HG03280 (cell line): ENCODE results near the gene XDH.

Experiments
- ATAC-seq: cut with Tn5 transposase; IDR thresholded peaks from one replicate; pipeline ENCODE4 v1.9.1; 2021; ENCODE audit warnings: mild to moderate bottlenecking, moderate library complexity; ENCODE audit not compliant: unreplicated experiment

XDH gene

DNA sequence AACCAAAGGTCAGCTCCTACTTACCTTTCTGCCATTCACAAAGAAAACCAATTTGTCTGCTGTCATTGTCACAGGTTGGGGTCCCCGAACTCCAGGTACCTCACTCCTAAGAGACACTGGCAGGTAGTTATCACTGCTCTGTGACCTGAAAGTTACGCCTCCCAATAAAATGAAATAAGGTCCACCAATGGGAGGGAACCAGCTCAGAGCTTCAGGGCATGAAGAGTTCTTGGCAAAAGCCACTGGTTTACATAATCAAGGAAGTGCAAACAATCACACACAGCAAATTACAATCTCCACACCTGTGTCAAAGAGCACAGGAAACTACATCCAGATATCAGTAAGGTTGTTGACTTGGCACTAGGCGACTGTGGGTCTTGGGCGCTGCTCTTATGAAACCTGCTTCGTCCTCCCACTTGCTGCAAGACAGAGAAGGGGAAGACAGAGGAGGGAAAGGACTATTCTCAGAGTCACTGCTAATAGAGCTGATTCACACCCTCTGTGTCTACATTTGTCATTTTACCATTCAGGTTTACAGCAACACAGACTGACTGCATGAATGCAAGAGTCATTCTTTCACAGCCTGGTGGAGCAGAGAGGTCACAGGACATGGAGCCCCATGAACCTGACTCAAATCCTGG lies at the start of gene XDH:
XDH (minus strand) TSS at position 142 of the 641 bp plus-strand sequence; CDS start at position 66, 76 bp downstream.
- no peak for ATAC-seq

DNA sequence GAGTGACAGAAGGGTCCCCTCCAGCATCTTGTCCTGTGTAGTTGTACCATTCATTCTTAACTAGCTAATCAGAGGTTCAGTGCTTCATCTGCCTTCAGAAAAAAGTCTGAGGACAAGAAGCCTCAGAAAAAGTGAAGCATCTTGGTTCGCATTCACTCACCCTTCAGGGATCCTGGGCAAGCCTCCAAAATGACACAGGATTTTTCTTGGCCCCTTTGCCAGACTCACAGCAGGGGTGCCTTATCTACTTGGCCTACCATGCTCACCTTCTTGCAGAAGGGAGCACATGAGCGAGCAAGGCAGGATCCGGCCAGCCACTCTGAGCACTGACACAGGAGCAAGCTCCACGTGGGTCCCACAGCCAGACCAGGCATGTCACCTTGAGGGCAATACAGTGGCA lies 43.1 kb upstream of the XDH start:
- no peak for ATAC-seq

DNA sequence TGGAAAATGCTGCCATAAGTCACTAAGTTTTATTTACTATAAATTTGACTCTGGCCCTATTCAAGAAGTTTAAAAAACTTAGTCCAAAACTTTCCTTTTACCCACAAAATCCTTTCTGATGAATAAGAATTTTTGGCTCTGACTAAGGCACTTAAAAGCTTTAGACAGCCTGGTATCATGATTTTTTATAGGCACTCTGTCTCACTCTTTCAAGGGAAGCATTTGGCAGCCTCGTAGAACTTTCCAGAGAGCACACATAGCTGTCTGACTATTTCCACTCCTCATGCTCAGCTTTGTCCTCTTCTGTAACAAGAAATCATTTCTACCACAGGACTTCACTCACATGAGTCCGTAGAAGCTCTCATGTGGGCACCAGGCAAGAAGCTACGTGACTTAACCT lies 32.3 kb upstream of the XDH start:
- no peak for ATAC-seq

DNA sequence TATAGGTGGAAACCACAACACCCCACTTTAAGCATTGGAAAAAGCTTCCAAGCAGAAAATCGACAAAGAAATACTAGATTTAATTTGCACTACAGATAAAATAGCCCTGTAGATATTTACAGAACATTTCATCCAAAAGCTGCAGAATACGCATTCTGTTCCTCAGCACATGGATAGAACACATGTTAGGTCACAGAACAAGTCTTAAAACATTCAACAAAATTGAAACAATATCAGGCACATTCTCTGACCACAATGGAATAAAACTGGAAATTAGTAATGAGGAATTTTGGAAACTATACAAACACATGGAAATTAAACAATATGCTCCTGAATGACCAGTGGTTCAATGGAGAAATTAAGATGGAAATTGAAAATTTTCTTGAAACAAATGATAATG lies 27.8 kb upstream of the XDH start:
- ATAC-seq = no peak

- ATAC-seq = no peak
Observed at GRCh38 chr2:31440764-31441163, 26.2 kb upstream of the XDH start.

- no peak for ATAC-seq
Observed at GRCh38 chr2:31434911-31435310, 20.4 kb upstream of the XDH start.

- no peak for ATAC-seq
Observed at GRCh38 chr2:31433541-31433940, 19.0 kb upstream of the XDH start.

- ATAC-seq = no peak
Observed at GRCh38 chr2:31430439-31431165, 16.1 kb upstream of the XDH start.

DNA sequence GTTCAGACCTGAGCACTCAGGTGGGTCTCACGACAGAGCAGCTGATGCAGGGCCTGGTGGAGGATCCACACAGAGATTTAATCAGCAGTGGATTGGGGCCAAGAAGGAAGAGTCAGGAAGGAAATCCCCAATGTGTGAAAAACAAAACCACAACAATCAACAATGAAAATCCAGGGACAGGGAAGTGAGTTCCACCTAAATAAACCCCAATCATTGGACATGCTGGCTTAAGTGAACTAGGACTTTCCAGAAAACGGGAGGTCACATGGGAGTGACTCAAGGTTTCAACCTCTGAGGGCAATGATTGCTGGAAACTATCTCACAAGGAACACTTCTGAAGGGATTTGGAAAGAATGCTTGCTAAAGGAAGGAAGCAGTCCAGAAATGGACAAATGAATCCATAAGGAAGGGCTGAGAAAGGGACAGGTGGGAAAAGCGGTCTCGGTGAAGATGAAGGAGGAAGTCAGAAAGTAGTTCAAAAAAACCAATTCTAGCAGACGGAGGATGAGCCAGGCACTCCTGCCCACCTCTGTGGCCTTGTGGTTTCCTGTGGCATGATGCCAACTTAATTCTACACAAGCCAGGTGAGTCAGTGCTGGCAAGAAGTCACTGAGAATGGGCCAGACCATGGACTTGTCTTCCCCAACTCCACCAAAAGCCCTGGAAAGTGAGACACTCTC lies 15.4 kb upstream of the XDH start:
- ATAC-seq = no peak

GRCh38 chr2:31429040-31429439 lies 14.5 kb upstream of the XDH start:
- ATAC-seq = no peak

- ATAC-seq = no peak
Observed at GRCh38 chr2:31428001-31428418, 13.5 kb upstream of the XDH start.

DNA sequence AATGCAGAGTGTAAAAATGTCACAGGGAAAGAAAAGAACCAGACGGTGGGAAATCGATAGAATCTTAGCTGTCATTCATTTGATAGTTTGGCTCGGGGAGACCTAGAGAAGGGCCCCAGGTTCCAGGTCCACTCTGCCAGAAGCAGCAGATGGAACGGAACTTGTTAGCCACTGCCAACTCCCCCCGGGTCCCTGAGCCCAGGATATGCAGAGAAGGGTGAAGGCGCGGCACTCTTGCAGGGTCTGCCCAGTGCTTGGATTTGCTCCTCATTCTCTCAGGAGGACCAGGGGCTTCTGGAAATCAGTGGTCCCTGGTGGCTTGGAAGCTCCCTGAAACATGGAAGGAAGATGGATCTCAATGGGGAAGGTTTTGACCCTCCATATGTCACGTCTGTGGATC lies 11.6 kb upstream of the XDH start:
- ATAC-seq = no peak

DNA sequence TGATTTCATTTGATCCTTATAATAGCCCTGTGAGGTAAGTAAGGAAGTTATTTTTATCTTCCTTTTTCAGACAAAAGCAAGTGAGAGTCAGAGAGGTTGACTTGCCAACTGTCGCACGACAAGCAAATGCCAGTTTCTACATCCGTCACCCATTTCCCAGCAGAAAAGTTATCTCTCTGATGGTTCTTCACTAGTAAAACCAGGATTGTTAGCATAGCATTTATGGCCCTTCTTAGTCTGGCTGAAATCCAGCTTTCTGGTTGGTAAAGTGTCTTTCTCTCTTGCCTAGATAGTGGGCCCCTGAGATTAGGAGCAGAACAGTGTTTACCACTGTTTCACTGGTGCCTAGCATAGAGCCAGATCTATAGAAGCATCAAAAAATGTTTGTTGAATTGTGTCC lies 7.1 kb upstream of the XDH start:
- no peak for ATAC-seq

- ATAC-seq = no peak
Observed at GRCh38 chr2:31420936-31421335, 6.4 kb upstream of the XDH start.

- no peak for ATAC-seq
Observed at GRCh38 chr2:31419386-31419785, 4.8 kb upstream of the XDH start.

DNA sequence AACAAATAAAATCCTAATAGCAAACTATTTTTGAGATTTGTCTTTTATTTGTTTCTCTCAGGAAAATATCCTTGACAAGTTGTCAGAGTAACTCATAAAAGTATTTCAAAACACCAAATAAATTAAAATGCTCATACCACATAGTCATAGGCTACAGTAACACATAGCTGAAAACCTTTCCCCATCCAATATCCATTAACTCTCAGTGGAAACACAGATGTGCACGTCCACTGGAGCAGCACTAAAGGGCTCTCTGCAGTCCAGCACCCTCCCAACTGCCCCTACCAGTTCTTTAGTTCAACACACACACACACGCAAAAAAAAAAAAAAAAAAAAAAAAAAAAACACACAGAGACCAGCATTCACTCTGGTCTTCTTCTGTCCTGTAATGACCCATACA lies 879 bp upstream of the XDH start:
- ATAC-seq = no peak

- ATAC-seq = no peak
Observed at GRCh38 chr2:31413862-31414550, 536 bp downstream of the XDH start.

DNA sequence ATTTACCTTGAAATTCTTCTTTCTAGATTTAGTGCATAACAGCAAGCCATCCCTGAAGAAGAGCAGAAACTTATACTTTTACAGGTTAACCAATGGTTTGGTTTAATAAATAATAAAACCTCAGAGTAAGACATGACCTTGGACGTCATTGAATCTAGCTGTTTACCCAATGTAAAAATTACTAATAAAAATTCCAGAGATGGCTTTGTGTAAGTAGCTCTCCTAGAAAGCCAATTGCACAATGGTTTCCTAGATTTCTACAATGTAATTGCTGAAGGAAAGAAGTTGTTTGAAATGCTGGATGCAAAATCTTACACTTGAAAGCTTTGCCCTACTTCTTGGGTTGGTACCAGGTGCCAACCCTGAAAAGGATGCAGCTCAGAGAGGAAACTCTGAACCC lies 1.5 kb downstream of the XDH start:
- ATAC-seq = no peak

DNA sequence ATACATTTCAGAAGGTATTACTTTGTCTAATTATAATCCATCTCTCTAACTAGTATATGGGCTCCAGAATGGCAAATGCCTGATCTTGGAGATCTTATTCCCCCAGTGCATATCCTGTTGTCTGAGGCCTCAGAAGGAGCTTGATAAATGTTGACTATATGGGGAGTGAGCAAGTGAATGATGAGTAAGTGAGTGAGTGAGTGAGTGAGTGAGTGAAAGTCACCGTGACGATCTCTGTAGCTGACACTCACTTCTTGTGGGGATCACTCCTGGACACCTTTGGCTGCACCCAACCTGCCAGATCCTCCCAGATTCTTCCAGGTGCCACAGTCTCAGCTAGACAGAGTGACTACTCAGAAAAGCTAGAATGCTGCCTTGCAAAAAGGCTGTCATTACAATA lies 2.8 kb downstream of the XDH start:
- ATAC-seq = no peak

GRCh38 chr2:31406593-31407385 lies 7.8 kb downstream of the XDH start:
- no peak for ATAC-seq

- ATAC-seq = no peak
Observed at GRCh38 chr2:31404827-31405226, 9.7 kb downstream of the XDH start.
